Effector memory CD4-positive, alpha-beta T cell (primary cell): Measurements from ENCODE around the gene ARHGAP15.

Source experiments
- DNase-seq, 3 donors: peaks; one replicate each; pipeline ENCODE4 v3.0.0-alpha.2; 2020
- H3K27ac ChIP-seq: 2 replicates; pipeline ENCODE4 v1.7.0; 2013; ENCODE audit warnings: mild to moderate bottlenecking, low read length, moderate library complexity; ENCODE audit not compliant: insufficient read depth, poor library complexity, severe bottlenecking
- H3K27me3 ChIP-seq: replicated peaks from 2 replicates; pipeline ENCODE4 v1.7.0; 2013; ENCODE audit warnings: mild to moderate bottlenecking, low read length; ENCODE audit not compliant: insufficient read depth, control insufficient read depth, poor library complexity, severe bottlenecking
- H3K36me3 ChIP-seq: 2 replicates; pipeline ENCODE4 v1.7.0; 2013; ENCODE audit warnings: mild to moderate bottlenecking, low read length, moderate library complexity; ENCODE audit not compliant: control insufficient read depth, insufficient read depth
- H3K4me1 ChIP-seq: 2 replicates; pipeline ENCODE4 v1.7.0; 2013; ENCODE audit warnings: low read length, mild to moderate bottlenecking; ENCODE audit not compliant: control insufficient read depth, insufficient read depth, poor library complexity, severe bottlenecking
- H3K4me3 ChIP-seq: 2 replicates; pipeline ENCODE4 v1.7.0; 2013; ENCODE audit warnings: low read length, low read depth, mild to moderate bottlenecking; ENCODE audit not compliant: insufficient read depth, poor library complexity, severe bottlenecking
- H3K9me3 ChIP-seq: 2 replicates; pipeline ENCODE4 v1.7.0; 2013; ENCODE audit warnings: mild to moderate bottlenecking, low read length, moderate library complexity; ENCODE audit not compliant: control insufficient read depth

The ARHGAP15 gene

DNA sequence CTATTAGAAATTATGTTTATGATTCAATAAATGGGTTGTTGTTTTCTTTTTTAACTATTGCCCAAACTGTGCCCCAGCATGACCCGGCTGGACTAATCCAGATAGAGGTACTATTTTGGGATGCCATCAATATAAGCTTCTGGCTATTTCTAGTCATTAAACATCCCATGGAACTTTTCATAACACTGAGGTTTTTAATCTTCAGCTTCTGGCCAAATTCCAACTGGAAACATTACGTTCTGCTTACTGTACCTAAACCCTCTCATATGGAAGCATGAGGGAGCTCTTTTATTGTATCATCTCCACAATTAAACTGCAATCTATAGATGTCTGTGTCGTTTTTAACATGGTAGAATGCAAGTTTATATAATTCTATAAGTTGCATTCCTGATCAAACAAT, 674.7 kb downstream of the ARHGAP15 start:
- no peak overlapping the region for H3K4me3 ChIP-seq
- DNase-seq, result no peak
- no peak overlapping the region for H3K27ac ChIP-seq
- no peaks in the 10 kb centered on the region for H3K4me1 ChIP-seq
- H3K9me3 ChIP-seq, result no peaks in the 10 kb centered on the region
- no peaks in the 10 kb centered on the region for H3K27me3 ChIP-seq
- no peaks in the 10 kb centered on the region for H3K36me3 ChIP-seq

DNA sequence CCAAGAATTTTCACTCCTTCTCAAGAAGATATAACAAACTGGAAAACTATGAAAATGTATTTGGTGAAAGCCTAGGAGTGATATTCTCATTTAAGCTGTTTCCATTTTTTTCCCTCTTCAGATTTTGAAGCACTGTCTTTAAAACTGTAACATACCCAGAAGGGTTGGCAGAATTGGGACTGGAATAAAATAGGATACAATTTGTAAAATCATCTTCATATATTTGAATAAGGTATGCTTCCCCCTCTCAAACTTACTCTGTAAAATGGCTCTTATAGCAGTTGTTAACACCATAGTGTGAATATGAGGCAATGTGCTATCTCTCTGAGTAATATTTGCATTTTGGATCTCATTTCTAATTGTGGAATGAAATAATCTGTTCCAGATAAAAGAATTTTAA, 676.4 kb downstream of the ARHGAP15 start:
- no peaks in the 10 kb centered on the region for H3K4me1 ChIP-seq
- no peaks in the 10 kb centered on the region for H3K36me3 ChIP-seq
- H3K27ac ChIP-seq, result no peak overlapping the region
- H3K27me3 ChIP-seq, result no peaks in the 10 kb centered on the region
- no peak overlapping the region for H3K4me3 ChIP-seq
- H3K9me3 ChIP-seq, result no peaks in the 10 kb centered on the region
- no peak for DNase-seq

DNA sequence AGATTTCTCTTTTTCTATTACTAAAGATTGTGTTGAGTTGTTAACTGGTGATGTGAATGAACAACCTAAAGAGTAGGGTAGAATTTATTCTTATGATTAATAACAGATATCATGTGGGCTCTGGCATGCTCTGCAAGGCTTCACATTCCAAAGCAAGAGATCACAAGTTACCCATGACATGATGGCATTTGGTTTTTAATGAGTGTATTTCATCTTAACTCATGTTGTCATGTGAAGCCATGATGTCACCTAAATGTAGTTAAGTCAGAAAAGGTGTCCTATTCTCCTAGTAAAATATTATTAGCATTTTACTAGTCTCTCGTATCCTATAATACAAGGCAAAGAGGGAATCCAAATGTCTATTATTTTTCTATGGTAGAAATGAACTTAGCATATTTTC, 678.0 kb downstream of the ARHGAP15 start:
- no peak overlapping the region for H3K4me3 ChIP-seq
- no peaks in the 10 kb centered on the region for H3K27me3 ChIP-seq
- H3K9me3 ChIP-seq, result no peaks in the 10 kb centered on the region
- H3K27ac ChIP-seq, result no peak overlapping the region
- no peaks in the 10 kb centered on the region for H3K36me3 ChIP-seq
- H3K4me1 ChIP-seq, result no peaks in the 10 kb centered on the region
- no peak for DNase-seq

DNA sequence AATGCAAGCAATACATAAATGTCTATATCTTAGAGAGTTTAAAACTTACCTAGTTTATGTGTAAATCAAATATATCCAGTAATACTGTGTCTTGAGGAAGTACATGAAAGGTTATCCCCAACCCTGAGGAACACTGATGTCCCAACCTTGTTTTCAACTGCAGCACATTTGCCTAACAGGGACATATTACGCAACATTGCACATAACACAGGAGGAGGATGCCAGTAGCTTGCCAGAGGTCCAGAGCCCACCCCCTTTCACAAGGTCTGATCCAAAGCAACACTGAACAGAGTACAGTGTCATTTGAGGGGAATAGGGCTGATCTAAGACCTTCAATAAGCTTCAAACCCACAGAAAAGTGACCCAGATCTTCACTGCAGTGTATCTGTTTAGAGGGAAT, 678.5 kb downstream of the ARHGAP15 start:
- Histone ChIP-seq H3K27me3 (no peaks in the 10 kb centered on the region), H3K36me3 (no peaks in the 10 kb centered on the region), H3K27ac (no peak overlapping the region), H3K9me3 (no peaks in the 10 kb centered on the region), H3K4me1 (no peaks in the 10 kb centered on the region), H3K4me3 (no peak overlapping the region)
- DNase-seq, result no peak

DNA sequence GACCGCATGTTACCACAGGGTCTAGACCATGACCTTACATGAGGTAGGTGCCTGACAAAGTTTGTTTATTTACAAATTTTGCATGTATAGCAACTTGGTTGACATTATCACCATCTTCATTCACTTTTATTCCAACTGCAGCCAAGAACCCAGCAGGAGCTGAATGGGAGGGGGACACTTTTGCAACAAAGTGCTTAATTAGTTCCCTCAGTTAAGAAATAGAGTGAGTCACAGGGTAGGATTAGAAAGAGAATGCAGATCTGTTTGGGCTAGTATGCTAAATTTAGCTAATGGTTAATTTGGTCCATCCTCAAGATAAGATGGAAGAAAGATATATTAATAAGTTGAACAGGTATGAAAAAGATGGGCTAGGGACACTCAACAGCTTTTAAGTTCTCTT, 678.9 kb downstream of the ARHGAP15 start:
- Histone ChIP-seq H3K4me1 (no peaks in the 10 kb centered on the region), H3K9me3 (no peaks in the 10 kb centered on the region), H3K4me3 (no peak overlapping the region), H3K27ac (no peak overlapping the region), H3K36me3 (no peaks in the 10 kb centered on the region), H3K27me3 (no peaks in the 10 kb centered on the region)
- no peak for DNase-seq

DNA sequence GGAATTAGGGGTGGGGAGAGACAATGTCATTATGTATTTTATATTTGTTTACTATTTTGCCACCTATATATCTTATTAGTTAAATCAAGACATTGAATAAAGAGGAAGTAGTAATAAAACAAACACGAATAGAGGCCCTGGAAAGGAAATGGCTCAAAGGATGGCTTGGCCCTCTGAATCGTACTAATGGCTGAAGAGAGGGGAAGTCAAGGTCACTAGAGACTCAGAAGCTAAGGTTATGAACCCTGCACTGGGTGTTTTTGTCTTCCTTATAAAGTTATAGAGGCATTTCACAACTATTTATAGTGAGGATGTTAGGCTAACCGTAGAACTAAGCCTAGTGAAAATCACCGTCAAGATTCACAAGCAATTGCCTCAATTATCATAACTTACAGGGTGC, 685.9 kb downstream of the ARHGAP15 start:
- H3K9me3 ChIP-seq, result no peaks in the 10 kb centered on the region
- H3K36me3 ChIP-seq, result no peaks in the 10 kb centered on the region
- H3K27me3 ChIP-seq, result no peaks in the 10 kb centered on the region
- no peaks in the 10 kb centered on the region for H3K4me1 ChIP-seq
- H3K4me3 ChIP-seq, result no peak overlapping the region
- no peak overlapping the region for H3K27ac ChIP-seq
- DNase-seq, result no peak

DNA sequence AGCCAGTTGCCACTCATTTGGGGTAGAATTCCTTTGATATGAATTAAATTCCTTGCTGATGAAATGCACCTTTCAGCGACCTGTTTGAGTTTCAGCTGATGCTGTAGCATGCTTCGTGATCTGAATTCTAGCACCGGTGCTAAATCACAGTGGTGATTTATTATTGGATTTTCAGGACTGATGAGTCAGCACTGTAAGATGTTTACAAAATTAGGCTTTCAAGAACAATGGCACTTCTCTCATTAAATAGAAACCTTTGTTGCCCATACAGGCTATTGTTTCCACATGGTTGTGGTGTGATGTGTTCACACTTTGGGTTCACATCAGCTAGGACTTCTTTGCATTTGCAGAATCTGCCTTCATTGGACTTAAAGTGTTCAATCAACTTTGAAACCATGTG, 687.7 kb downstream of the ARHGAP15 start:
- no peaks in the 10 kb centered on the region for H3K36me3 ChIP-seq
- no peaks in the 10 kb centered on the region for H3K9me3 ChIP-seq
- H3K27ac ChIP-seq, result no peak overlapping the region
- H3K4me3 ChIP-seq, result no peak overlapping the region
- H3K4me1 ChIP-seq, result no peaks in the 10 kb centered on the region
- H3K27me3 ChIP-seq, result no peaks in the 10 kb centered on the region
- no peak for DNase-seq
